HepG2 (cell line): ENCODE data around the gene WDFY1. TPM values are rescaled to one million over a fixed set of nuclear protein-coding genes. Genes with fewer than 3 reads are reported as not detected.
A peak's percentile ranks its signal among the peaks of the same experiment; 100 is the strongest.

Experiments used
- ATAC-seq: fragments of 200-7000 bp; cut with Tn5 transposase; 3 replicates; pipeline ENCODE4 v1.9.1; 2020; ENCODE audit warnings: mild to moderate bottlenecking, moderate library complexity
- BruUV-seq: library from RNA; stranded (reverse); fragments of 400-500 nt; replicated peaks from 2 replicates; lab custom pipeline; 2021; lab: Mats Ljungman, UMichigan
- CTCF ChIA-PET: fragments of 300-600 bp; formaldehyde crosslinking; extraction: SDS; loops from one replicate; lab custom pipeline; 2021; ENCODE audit warnings: low total read pairs, inconsistent platforms, low intra/inter-chr PET ratio; lab: Yijun Ruan, JAX
- POLR2A ChIA-PET: fragments of 350-600 bp; sonication (Branson Sonifier 250); formaldehyde crosslinking; loops from one replicate; lab custom pipeline; 2020; ENCODE audit warnings: antibody characterized with exemption, inconsistent platforms; lab: Yijun Ruan, JAX
- DNase-seq: peaks from one replicate; pipeline ENCODE4 v3.0.0-alpha.2; 2015; ENCODE audit warnings: low spot score
- FAIRE-seq: peaks from 3 replicates; lab custom pipeline; 2011; peaks lifted over from hg19 to GRCh38; lab: Jason Lieb, UNC
- H2AFZ ChIP-seq: one replicate; pipeline ENCODE4 v1.6.1; 2011; ENCODE audit warnings: low read length, inconsistent platforms
- H3K27ac ChIP-seq: fragments of 300-600 bp; 3 replicates; pipeline ENCODE4 v1.8.0; 2011; ENCODE audit warnings: mixed run types, mild to moderate bottlenecking, mixed read lengths, low read length, inconsistent platforms; ENCODE audit not compliant: insufficient read depth; ENCODE audit errors: extremely low read length
- H3K27me3 ChIP-seq, 2 experiments: fragments of 200-600 bp in 1 of 2; 2 replicates in 1 of 2; 3 replicates in 1 of 2; pipeline versions ENCODE4 v1.6.0 to v1.8.0; 2011; ENCODE audit warnings: low read length in 2 of 2, mild to moderate bottlenecking in 2 of 2, moderate library complexity in 2 of 2, inconsistent platforms in 1 of 2; ENCODE audit not compliant: insufficient read depth in 2 of 2, control insufficient read depth in 1 of 2
- H3K36me3 ChIP-seq, 2 experiments: fragments of 200-600 bp in 1 of 2; replicated peaks in 1 of 2; 2 replicates in 1 of 2; 3 replicates in 1 of 2; pipeline versions ENCODE4 v1.5.1 to v1.8.0; 2011; ENCODE audit warnings: low read length in 2 of 2, inconsistent platforms in 1 of 2; ENCODE audit not compliant: insufficient read depth in 2 of 2, control insufficient read depth in 1 of 2
- H3K4me1 ChIP-seq: 2 replicates; pipeline ENCODE4 v1.5.1; 2012; ENCODE audit warnings: low read length, inconsistent platforms; ENCODE audit not compliant: insufficient read depth
- H3K4me2 ChIP-seq: 2 replicates; pipeline ENCODE4 v1.6.0; 2011; ENCODE audit warnings: low read depth, low read length, inconsistent platforms
- H3K4me3 ChIP-seq, 3 experiments: fragments of 200-600 bp in 1 of 3; sonication (generic), shearing (Covaris generic) in 1 of 3; replicated peaks in 1 of 3; 2 replicates each; pipeline ENCODE4 v1.5.1; 2011 to 2016; ENCODE audit warnings: low read length in 3 of 3, inconsistent platforms in 2 of 3, low read depth in 2 of 3, mild to moderate bottlenecking in 2 of 3, control low read depth in 1 of 3, mixed read lengths in 1 of 3; ENCODE audit not compliant: insufficient read depth in 1 of 3
- H3K79me2 ChIP-seq: one replicate; pipeline ENCODE4 v1.6.1; 2011; ENCODE audit warnings: low read length, inconsistent platforms; ENCODE audit not compliant: insufficient read depth
- H3K9ac ChIP-seq: 2 replicates; pipeline ENCODE4 v1.6.0; 2011; ENCODE audit warnings: mild to moderate bottlenecking, low read depth, low read length, inconsistent platforms; ENCODE audit not compliant: insufficient read depth
- H3K9me3 ChIP-seq: 2 replicates; pipeline ENCODE4 v1.5.1; 2012; ENCODE audit warnings: mild to moderate bottlenecking, low read length
- H4K20me1 ChIP-seq: 2 replicates; pipeline ENCODE4 v1.6.0; 2011; ENCODE audit warnings: inconsistent platforms, mild to moderate bottlenecking, low read length, moderate library complexity; ENCODE audit not compliant: insufficient read depth
- ARHGAP35 ChIP-seq: sonication (generic); formaldehyde crosslinking; IDR thresholded peaks from 2 replicates; pipeline ENCODE4 v1.9.0; 2022; ENCODE audit warnings: mild to moderate bottlenecking, inconsistent platforms, moderate library complexity, missing genetic modification reagents, borderline replicate concordance
- ATF7 ChIP-seq, 2 experiments: fragments of 450-650 bp in 1 of 2; sonication (generic) in 1 of 2; formaldehyde crosslinking in 1 of 2; IDR thresholded peaks; 2 replicates each; pipeline versions ENCODE4 v1.4.0 to v1.6.1; 2016 to 2020; ENCODE audit warnings: antibody characterized with exemption in 1 of 2, mild to moderate bottlenecking in 1 of 2, missing genetic modification reagents in 1 of 2
- EP300 ChIP-seq, 3 experiments: sonication (generic) in 1 of 3; formaldehyde crosslinking in 1 of 3; IDR thresholded peaks; 2 replicates each; pipeline versions ENCODE4 v1.5.1 to v1.6.1; 2011 to 2020; ENCODE audit warnings: low read depth in 2 of 3, low read length in 2 of 3, borderline replicate concordance in 1 of 3, improper control_type of control experiment in 1 of 3, mild to moderate bottlenecking in 1 of 3, missing genetic modification reagents in 1 of 3, moderate library complexity in 1 of 3
- KMT2B ChIP-seq: IDR thresholded peaks from 2 replicates; pipeline ENCODE4 v1.6.1; 2016; ENCODE audit warnings: missing genetic modification reagents, missing compliant biosample characterization
- RARA ChIP-seq: IDR thresholded peaks from 2 replicates; pipeline ENCODE4 v1.6.1; 2016; ENCODE audit warnings: missing genetic modification reagents, missing compliant biosample characterization
- ZNF230 ChIP-seq: sonication (generic); formaldehyde crosslinking; IDR thresholded peaks from 2 replicates; pipeline ENCODE4 v1.4.0; 2020; ENCODE audit warnings: mild to moderate bottlenecking, missing genetic modification reagents
- ZNF790 ChIP-seq: sonication (generic); formaldehyde crosslinking; IDR thresholded peaks from 2 replicates; pipeline ENCODE4 v1.8.0; 2022; ENCODE audit warnings: missing genetic modification reagents, mild to moderate bottlenecking, borderline replicate concordance
- WGBS: methylation state at CpG from one replicate; pipeline ENCODE4 v1.1.6; 2017; ENCODE audit warnings: low lambda C conversion rate; 5-methylcytosine and 5-hydroxymethylcytosine counted together
- in situ Hi-C: cut with HindIII; loops from 2 replicates; pipeline ENCODE4 v1.10.0; 2017; ENCODE audit warnings: low pct_unique_long_range_greater_than_20kb; ENCODE audit not compliant: extremely low pct_ligation_motif_present
- intact Hi-C: fragments of 100-400 bp; cut with micrococcal nuclease; formaldehyde crosslinking; loops from one replicate; pipeline ENCODE4 v1.10.0; 2022; ENCODE audit not compliant: unreplicated experiment
- polyA plus RNA-seq, 8 experiments: library from polyadenylated mRNA; depleted of rRNA in 3 of 8; stranded (reverse) in 7 of 8; unstranded in 1 of 8; fragments of >200 nt; fragmentation: Illumina TruSeq in 4 of 8; extraction: Trizol in 4 of 8; gene quantifications; 2 replicates each; pipeline versions ENCODE4 v1.2.1 to v1.2.3, GENCODE V29; 2011 to 2016; ENCODE audit warnings: low read depth in 4 of 8, missing spikeins in 1 of 8, mixed read lengths in 1 of 8; ENCODE audit not compliant: insufficient read depth in 1 of 8
- total RNA-seq, 5 experiments: library from RNA; depleted of rRNA; stranded (reverse); fragments of >200 nt; fragmentation: Illumina TruSeq; extraction: Trizol; gene quantifications; 2 replicates each; pipeline ENCODE4 v1.2.3, GENCODE V29; 2016; ENCODE audit warnings: low read depth in 1 of 5

Gene WDFY1
- total and polyA plus RNA-seq, 2 of the 13 experiments (the other 11 are each of a cell fraction or from before 2014, with no cell fraction given): 77.0 to 78.4 TPM

GRCh38 chr2:223846515-223846914 is 98.6 kb downstream of the WDFY1 start:
- ATAC-seq (no peak), DNase-seq (no peak), FAIRE-seq (no peak)
- in situ Hi-C loops: no loop called here
- H3K9me3 ChIP-seq: no peaks in the 10 kb centered on the region
- 0 out of 2 replicates have a peak, but pooled peaks have one; percentile 17 for TF ChIP-seq ATF7 (IDR thresholded peaks at IDR 0.05)
- no peak for TF ChIP-seq ATF7 (CRISPR knock-in tag; IDR thresholded peaks at IDR 0.05)
- TF ChIP-seq EP300 (IDR thresholded peaks at IDR 0.05; ENCODE audit: low read depth in 2 of 2, low read length in 2 of 2): no peak
- TF ChIP-seq EP300 (CRISPR knock-in tag; IDR thresholded peaks at IDR 0.05; ENCODE audit: borderline replicate concordance): no peak
- no peak overlapping the region for H3K9ac ChIP-seq
- 97% methylated on average over 1 of the region's 1 CpG for WGBS
- no peaks in the 10 kb centered on the region for H3K4me1 ChIP-seq
- H3K36me3 ChIP-seq: no peaks in the 10 kb centered on the region
- H4K20me1 ChIP-seq: no peaks in the 10 kb centered on the region
- no peaks in the 10 kb centered on the region for H3K79me2 ChIP-seq
- intact Hi-C loops: no loop called here
- no peak overlapping the region for H3K27ac ChIP-seq
- POLR2A ChIA-PET: no interaction called here
- H3K4me3 ChIP-seq: no peak overlapping the region
- H2AFZ ChIP-seq: no peak overlapping the region
- no TSS peak for BruUV-seq
- H3K27me3 ChIP-seq: no peaks in the 10 kb centered on the region
- CTCF ChIA-PET: no interaction called here
- no peak overlapping the region for H3K4me2 ChIP-seq

- TF ChIP-seq KMT2B (CRISPR knock-in tag) (no peak), ZNF230 (CRISPR knock-in tag) (no peak), ZNF790 (no peak), RARA (CRISPR knock-in tag) (no peak), ARHGAP35 (CRISPR knock-in tag) (no peak)
- intact Hi-C loops (no loop called here), in situ Hi-C loops (no loop called here)
- Histone ChIP-seq H3K4me1 (peaks cover under 1% of the 10 kb centered on the region; the same call in 1 of the 2 replicates), H4K20me1 (no peaks in the 10 kb centered on the region), H3K79me2 (no peaks in the 10 kb centered on the region), H3K27me3 (no peaks in the 10 kb centered on the region; a peak in 1 of 5 replicates), H3K9ac (no peak overlapping the region), H3K36me3 (no peaks in the 10 kb centered on the region), H3K9me3 (no peaks in the 10 kb centered on the region), H3K27ac (no peak overlapping the region), H3K4me2 (no peak overlapping the region), H2AFZ (no peak overlapping the region), H3K4me3 (no peak overlapping the region)
- ATAC-seq (no peak), DNase-seq (no peak), FAIRE-seq (no peak)
- no TSS peak for BruUV-seq
- POLR2A ChIA-PET: no interaction called here
- CTCF ChIA-PET: no interaction called here
- WGBS: 66% methylated on average over 3 of the region's 3 CpGs
Observed at GRCh38 chr2:223841436-223842190, 103.5 kb downstream of the WDFY1 start.
